Right forelimb (tissue), 1 donor: Measurements from ENCODE around the gene ABCA2.
"Not testable (repeated sequence)": the region's sequence is repeated elsewhere in the genome, so short reads cannot be mapped to it uniquely, and the experiment has no call there.

Experiments
- DNase-seq: peaks from one replicate; pipeline ENCODE4 v3.0.0-alpha.2; 2018

Gene ABCA2

DNA sequence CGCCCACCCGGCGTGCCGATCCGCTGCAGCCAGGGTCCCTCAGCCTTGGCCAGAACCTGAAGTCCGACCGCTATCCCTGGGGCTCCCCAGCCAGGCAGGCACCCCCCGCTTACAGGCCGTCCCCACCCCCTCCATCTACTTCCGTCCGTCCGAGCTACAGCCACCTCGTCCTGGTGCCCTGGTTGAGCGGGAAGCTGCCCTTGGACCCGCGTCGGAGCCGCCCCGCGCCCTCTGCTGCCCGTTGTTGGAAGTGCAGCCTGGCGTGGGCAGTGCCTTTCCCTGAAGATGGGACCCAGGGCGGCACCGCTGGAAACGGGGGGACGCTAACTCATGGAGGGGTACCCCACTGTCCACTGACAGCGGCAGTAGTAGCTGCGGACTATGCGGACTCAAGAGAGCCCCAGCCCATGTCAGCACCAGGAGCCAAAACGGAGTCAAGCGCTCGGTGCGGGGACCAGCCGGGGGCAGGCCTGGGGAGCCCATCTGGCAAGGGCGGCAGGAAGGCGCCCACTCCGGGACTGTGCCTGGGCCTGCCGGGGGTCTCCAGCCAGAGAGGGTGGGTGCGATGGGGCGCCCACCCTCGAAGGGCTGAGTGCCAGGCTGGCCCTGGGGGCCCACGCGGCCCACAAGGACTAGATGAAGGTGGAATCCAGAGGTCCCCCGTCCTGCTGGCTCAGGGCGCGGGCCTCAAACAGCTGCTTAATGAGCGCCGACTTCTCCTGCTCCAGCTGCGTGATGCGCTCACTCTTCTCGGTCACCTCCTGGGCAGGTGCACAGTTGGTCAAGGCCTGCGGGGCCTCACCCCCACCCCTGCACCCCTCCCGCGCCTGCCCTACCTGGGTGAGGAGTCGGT lies 36.2 kb upstream of the ABCA2 start:
- peak; percentile 81 for DNase-seq

DNA sequence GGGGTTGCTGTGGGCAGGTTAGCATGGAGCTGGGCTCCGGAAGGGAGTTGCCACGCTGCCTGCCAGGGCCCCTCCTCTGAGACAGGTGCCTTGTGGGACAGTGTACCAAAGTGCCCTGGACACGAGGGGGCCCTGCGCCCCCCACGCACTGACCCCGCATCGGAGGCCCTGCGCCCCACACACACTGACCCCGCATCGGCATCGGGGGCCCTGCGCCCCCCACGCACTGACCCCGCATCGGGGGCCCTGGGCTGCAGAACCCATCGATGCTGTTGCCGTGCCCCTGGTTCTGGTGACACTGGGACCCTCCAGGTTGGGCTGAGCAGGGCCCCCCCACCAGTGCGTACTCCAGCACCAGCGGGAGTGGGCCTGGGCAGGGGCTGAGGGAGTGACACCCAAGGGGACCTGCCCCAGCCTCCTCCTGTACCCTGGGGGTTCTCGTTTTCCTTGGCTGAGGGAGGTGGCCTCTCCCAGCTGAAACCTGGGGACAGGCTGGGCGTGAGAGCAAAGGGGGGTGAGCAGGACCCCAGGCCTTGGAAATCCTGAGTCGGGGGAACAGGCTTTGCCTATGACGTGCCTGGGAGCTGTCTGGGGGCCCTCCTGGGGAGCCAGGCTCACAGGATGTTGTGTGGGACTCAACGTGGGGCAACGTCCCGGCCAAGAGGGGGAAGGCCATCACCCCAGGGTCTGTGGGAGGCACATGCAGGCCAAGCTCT lies 35.4 kb upstream of the ABCA2 start:
- DNase-seq: no peak

DNA sequence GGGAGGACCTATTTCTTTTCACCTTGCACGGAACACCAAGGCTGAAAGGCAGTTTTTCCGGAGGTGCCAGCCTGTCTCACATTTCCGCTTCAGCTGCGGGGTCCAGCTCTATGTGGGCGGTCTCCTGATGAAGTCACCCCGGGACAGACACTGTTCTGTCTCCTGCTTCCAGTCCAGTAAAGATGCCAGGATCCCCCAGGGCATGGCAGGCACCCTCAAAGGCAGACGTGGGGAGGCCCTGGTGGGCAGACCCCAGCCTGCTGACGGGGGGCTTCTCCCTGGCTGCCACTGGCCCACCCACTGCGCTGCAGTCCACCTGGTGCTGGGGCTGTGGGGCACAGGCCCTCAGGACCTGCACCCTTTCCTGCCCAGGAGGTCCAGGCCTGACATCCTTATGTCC lies 34.8 kb upstream of the ABCA2 start:
- DNase-seq: not testable (repeated sequence)

DNA sequence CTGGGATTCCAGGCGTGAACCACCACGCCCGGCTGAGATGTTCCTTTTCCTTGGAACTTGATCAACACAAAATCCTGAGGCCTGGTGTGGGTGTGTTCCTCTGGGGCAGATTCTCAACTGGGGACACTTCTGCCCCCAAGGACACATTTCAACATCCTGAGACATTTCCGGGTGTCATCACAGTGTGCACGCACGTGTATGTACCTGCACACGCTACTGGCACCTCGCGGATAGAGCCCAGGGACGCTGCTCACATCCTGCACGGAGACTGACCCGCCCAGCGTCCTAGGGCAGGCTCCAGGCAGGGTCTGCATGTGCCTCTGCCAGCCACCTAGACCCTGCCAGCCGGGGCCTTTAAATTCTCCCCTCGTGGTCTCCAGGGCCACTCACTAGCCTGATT lies 34.3 kb upstream of the ABCA2 start:
- DNase-seq: no peak

DNA sequence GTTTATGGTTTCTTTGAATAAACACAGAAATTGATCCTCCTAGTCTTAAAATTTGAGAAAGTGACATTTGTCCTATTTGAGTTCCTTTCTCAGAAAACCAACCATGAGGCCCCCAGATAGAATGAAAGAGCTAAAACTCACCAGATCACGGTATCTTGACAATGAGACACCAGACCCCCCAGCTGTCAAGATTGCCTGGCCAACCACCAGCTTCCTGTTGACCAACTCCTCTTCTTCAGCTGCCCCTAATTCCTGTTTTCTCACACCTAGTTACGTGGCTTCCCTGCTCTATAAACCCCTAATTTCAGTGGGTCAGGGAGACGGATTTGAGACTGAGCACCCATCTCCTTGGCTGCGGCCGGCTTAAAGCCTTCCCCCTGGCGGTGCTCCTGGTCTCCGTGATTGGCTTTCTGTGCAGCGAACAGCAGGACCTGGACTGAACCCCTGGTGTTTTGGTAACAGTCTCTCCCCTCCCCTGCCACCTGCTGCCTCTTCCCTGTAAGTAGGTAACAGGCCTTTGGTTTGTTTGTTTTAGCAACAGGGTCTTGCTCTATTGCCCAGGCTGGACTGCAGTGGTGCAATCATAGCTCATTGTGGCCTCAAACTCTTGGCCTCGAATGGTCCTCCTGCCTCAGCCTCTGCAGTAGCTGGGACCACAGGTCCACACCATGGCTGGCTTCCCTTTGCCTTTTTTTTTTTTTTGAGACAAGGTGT lies 30.6 kb upstream of the ABCA2 start:
- DNase-seq: no peak

DNA sequence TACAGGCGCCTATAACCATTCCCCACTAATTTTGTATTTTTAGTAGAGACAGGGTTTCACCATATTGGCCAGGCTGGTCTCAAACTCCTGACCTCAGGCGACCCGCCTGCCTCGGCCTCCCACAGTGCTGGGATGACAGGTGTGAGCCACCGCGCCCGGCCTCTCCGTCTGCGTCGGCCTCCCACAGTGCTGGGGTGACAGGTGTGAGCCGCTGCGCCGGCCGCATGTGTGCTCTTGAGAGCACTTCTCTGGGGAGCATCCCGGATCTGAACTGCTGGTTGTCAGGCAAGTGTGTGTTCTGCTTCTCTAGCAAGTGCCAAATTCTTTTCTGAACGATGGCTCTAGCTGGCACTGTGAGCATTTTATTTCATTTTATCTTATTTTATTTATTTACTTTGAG lies 29.5 kb upstream of the ABCA2 start:
- no peak for DNase-seq

DNA sequence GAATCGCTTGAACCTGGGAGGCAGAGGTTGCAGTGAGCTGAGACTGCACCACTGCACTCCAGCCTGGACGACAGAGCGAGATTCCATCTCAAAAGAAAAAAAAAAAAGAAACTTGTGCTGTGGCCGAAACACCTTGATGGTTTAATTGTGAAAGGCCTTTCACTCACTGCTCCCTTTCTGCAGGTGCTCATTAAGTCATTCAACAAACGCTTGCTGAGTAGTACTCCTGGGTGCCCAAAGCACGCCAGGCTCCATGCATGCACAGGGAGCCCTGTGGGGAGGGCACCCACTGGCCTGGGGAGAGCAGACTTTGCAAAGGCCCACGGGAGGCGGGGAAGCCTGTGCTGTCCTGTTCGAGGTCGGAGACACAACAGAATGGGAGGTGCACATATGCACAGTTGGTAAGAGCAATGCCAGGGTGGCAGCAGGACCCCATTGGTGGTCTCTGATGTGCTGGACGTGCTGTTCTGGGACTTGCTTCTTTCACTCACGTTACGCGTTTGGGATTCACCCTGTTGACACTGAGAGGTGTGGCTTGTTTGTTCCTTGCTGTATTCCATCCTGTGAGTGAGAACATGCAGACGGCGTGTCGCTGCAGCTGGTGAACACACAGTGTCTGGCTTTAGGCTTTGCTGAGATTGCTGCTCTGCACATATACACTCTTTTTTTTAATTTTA lies 28.8 kb upstream of the ABCA2 start:
- no peak for DNase-seq

DNA sequence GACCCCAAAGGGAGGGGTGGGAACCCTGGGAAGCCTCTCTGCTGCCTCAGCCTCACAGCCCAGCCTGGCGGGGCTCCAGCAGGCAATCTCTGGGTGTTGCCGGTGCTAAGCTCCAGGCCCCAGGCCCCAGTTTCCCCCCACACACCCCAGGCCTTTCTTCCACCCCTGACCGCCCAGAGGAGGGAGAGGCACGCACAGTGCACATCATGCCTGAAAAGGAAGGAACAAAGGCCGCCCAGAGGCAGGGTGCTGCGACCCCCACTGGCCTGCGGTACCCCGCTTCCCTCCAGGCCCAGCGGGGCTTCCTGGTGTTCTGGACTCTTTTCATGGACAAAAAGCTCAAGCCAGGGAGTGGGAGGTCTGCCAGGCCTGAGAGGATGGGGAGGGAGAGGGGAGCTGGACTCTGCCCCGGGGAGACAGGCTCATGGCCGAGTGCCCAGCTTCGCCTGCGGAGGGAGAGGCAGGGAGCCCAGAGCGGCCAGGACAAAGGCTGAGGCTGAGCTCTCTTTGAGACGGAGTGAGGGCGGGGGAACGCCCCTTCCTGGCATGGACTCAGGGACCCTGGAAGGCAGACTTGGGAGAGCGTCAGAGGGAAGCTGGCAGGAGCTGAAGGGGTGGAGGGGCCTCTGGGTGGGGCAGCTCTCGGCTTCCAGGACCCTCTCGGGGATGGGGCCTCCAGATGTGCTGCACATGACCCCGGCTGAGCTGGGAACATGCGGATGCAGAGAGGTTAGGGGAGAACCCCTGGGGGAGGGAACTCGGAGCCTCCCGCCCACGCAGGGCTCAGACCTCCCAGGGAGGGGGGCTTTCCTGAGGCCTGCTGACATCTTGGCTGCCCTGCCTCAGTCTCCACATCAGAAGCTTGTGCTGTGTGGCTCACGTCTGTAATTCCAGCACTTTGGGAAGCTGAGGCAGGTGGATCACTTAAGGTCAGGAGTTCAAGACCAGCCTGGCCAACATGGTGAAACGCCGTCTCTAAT lies 27.6 kb upstream of the ABCA2 start:
- peak; percentile 91 for DNase-seq

DNA sequence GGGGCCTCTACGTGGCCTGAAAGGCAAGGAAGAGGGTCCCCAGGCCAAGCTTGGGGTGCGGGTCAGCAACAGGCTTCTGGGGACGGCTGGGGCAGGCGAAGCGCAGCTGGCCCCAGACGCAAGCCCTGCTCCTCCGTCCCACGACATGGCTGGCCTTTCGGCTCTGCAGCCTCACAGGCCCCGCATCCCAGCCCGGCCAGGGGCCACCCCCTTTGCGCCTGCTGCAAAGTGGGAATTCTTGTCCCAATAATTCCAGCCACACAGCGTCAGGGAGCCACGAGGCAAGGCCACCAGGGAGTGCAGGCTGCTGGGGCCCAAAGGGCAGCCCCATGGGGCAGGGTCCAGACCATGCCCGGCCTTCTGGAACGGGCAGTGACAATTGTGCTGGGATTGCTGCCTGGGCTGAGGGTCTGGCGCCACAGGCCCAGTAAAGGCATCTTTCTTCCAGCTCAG lies 26.9 kb upstream of the ABCA2 start:
- DNase-seq: no peak

DNA sequence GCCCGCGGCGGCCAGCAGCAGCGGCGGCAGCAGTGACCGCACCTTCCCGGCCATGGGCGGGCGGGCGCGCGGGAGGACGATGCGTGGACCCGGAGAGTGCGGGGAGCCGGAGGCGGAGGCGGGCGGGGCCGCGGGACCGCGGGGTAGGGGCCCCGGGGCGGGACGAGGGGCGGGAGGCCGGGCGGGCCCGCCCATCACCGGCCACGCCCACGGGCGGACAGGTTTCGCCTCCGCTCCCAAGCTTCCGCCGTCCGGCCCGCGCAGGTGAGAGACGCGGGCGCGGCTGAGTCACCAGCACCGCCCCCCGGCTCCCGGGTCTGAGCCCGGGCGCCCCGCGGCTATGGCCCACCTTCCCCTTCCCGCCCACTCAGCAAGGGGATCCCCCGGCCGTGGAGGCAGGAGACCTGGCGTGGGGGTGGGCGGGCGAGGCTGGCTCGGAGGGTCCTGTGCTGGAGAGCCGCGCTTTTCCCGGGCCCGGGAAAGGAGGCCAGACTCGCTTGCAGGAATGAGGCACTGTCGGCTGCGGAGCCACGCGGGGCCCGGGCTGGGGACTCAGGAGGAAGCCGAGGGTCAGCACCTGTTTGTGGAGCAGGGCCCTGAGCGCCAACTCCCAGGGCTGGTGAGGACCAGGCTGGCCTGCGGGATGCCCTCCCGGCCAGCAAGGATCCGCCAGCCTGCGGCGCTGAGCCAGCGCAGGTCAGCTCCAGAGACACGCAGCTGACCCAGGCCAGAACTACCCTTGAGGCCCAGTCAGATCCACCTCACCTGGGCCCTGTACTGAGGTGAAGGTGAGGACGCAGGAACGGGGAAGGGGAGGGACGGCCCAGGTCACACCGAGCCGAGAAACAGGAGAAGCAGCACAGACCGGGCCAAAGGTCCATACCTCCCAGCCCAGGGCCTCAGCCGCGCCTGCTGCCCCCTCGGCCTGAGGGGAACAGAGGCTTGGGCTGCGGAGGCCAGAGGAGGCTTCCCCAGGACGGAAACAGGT lies 26.2 kb upstream of the ABCA2 start, which contains the start of gene ENTPD2:
TSS of gene ENTPD2 (minus strand) at position 118 of the 988 bp plus-strand sequence. CDS start at position 54, 64 bp downstream.
- DNase-seq: no peak

DNA sequence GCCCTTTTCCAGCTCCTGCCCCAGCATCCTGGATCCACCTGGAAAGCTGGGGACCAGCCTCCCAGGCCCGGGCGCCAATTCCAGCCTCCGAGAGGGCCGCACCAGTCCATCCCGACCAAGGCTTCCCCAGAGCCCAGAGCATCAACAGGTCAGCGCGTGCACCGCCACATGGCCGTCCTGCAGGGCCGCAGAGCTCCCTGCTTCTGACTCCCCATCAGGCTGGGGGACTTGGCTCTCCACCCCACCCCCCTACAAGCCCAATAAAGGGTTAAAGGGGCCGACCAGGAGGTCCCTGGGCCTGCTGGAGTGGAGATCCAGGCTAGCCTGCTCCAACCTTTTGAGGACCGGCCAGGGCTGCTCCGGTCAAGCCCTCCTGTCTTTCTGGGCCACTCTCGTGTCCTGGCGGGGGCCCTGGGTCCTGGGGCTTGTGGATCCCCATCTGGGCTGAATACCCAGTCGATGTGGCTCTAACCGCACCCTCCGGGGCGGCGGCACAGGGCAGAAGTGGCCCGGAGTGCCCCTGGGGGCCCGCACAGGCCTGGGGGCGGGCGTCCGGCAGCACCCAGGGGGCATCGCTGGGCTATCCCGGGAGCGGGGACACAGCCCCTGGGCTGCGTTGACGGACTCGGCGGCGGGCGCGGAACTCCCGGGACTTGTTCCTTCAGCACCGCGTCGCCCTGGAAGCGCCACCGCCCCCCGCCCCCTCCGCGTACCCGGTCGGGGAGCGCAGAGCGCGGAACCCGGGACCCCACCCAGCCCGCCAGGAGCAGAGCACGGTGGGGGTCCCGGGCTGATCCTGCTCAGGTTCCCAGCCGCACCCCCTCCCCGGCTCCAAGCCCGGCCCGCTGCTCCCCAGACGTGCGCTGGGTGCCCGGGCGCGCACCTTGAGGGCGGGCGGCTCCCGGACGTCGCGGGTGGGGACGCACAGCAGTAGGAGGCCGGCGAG lies 25.2 kb upstream of the ABCA2 start:
- DNase-seq: no peak

DNA sequence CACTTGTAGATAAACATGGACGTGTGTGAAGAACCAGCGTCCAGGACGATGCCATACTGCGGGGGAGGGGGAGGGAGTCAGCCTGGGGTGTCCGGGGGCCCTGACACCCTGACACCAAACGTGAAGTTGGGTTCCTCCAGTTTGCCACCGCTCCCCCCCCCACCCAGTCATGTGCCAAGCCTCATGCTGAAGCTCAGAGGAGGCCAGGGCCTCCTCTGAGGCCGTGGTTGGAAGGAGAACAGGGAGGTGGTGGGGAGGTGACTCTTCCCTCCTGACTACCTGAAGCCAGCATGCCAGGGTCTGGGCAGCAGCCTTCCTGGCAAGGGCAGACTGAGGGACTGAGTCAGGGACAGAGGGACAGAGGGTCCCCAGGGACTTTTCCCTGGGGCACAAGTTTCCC lies 24.3 kb upstream of the ABCA2 start:
- no peak for DNase-seq

DNA sequence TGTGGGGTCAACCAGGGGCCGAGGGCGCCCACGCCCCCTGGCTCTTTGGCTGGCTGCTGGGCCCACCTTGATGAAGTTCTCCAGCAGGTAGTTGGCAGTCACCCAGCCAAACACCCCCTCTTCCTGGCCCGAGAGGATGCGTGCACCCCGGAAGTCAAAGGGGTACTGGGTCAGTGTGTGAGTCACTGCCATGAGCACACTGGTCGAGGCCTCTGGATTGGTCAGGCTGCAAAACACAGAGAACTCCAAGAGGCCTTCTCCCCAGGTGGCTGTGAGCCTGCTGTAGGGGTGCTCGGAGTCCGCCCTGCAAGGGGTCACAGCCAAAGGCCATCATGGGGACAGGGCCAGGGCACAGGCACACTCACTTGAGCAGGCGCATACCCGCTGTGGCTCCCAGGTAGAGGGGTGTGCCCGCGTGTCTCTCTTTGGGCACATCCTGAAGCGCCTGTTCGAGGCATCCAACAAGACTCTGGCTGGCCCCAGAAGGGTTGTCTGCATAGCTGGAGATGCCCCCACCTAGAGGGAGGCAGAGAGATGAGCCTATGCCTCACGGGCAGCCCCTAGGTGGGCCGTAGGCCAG lies 23.2 kb upstream of the ABCA2 start:
- no peak for DNase-seq

DNA sequence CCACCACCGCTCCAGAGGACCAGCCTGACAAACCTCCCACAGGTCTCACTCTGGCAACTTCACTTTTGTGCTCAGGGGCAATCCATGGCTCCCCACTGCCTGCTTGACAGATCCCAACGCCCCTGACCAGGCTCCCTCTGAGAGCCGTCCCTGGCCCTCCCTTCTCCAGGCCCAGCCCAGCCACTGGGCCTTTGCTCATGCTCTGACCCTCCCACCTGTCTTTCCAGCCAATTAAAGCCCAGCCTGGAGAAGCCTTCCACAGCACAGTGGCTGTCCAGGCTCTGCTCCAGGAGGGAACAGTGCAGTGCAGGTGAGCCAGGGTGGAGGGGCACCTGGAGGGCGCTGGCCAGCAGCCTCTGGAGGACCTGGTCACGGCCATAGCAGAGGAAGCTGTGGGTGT lies 22.5 kb upstream of the ABCA2 start:
- DNase-seq: no peak

DNA sequence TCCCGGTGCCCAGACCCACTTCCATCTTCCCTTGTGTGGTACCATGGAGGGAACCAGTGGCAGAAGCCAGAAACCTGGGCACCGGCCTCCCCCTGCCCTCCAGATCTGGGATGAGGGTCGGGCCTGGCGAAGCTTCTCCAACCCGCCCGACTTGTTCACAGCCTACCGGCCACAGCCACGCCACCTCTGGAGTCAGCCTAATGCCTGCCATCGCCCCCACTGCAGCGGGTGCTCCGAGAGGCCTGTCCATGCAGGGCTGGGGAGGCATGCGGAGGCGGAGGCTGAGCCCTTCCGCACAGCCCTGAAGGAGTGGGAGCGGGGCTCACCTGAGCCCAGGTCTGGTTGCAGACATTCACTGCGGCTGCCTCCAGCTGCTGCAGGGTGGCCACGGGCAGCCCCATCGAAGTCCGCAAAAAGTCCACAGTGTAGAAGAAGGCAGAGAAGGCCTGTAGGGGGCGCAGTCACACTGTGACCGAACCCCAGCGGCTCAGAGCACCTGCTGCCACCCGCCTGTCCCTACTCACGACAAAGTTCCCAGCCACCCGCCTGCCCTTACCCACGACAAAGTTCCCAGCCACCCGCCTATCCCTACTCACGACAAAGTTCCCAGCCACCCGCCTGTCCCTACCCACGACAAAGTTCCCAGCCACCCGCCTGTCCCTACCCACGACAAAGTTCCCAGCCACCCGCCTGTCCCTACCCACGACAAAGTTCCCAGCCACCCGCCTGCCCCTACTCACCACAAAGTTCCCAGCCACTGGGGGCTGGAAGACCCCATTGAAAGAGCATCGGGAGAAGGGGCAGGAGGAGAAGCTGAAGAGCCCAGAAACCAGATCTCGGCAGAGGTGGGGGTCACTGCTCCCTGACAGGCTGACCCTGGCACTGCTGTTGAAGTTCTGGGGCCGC lies 21.8 kb upstream of the ABCA2 start:
- DNase-seq: no peak

DNA sequence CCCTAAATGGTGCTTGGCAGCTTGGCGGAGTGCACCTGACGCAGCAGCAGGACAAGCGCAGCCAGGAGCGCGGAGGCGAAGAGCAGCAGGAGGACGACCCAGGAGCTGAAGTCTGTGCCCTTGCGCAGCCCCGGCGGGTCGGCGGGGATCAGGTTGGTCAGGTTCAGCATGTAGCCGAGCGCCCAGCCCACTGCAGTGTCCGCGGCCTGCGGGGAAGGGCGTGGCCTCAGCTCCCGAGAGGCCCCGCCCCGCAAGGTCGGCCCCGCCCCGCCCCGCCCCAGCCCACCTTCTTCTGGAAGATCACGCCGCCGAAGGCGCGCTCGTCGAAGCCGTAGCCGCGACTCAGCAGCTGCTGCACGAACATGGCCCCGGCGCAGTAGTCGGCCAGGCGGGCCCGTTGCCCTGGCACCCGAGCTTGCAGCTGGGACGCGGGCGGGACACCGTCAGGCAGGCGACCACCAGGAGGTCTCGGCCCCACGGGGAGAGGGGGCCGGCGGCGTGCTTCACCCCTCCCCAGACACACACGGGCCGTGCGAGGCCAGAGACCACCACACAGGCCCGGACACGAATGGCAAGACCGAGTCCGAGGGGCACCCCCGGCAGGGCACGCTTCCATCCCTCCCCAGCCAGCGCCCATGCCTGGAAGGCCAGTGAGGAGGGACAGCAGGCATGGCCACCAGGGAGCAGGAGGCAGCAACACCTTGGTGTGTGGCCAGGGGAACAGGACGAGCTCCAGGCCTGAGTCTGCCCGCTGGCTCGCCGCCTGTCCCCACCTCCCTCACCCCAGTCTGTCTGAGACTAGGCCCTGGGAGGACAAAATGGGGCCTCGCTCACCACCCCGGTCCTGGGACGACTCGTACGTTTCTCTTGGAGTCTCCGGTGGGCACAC lies 20.9 kb upstream of the ABCA2 start:
- DNase-seq: no peak
